Mesenteric fat pad (tissue), 1 donor: ENCODE measurements around the gene VSIG10L. TPM values are rescaled to one million over a fixed set of nuclear protein-coding genes. Genes with fewer than 3 reads are reported as not detected.
A peak's percentile ranks its signal among the peaks of the same experiment; 100 is the strongest.

ENCODE experiments used
- DNase-seq: peaks from one replicate; pipeline ENCODE4 v3.0.0-alpha.2; 2020; ENCODE audit warnings: low spot score
- long read RNA-seq: library from polyadenylated mRNA; unstranded; transcript quantifications from one replicate; pipeline ENCODE4 v2.0.0, GENCODE V29; 2020
- total RNA-seq: library from RNA; stranded (reverse); fragmentation: NEBNext Ultra II Directional; extraction: Animal tissue kit (Norgen Biotek cat#: 25700); gene quantifications from one replicate; pipeline ENCODE4 v1.2.1, GENCODE V29; 2021
- donor health status: DM: yes; HTN: yes; CAD: no.

The VSIG10L gene
- 2.4 TPM for total RNA-seq
- long read RNA-seq, partial matches to known transcripts = 6 of 9 reads
- long read RNA-seq, other reads (novel, unspliced or antisense) = 2 of 9 reads

DNA sequence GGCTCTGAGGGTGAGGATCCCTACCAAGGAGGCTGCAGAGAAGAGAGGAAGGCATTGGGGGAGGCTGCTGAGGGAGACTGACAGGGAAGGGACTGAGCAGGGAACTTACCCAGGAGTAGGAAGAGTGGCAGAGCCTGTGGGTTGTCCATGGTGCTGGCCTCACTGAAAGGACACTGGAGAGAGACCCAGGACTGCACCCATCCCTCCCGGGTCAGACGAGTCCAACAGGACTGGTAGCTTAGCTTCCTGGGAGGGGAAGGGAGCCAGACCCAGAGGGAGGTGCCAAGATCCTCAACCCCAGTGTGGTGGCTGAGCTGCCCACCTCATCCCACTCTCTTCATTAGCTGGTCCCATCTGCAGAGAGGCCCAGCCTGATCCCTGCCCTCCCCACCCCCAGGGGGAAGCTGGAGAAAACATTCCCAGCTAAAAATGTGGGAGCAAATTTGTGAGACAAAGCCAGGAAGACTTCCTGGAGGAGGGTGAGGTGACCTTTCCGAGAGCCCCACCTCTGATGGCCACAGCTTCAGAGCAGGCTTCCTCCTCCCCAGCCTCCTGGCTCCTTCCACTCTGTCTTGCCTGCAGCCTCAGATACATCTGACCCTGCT lies at the start of gene VSIG10L:
Gene VSIG10L, minus strand, starts transcription at position 164 of the 605 bp plus-strand sequence. Its CDS starts 15 bp downstream, at position 149.
- DNase-seq = no peak

DNA sequence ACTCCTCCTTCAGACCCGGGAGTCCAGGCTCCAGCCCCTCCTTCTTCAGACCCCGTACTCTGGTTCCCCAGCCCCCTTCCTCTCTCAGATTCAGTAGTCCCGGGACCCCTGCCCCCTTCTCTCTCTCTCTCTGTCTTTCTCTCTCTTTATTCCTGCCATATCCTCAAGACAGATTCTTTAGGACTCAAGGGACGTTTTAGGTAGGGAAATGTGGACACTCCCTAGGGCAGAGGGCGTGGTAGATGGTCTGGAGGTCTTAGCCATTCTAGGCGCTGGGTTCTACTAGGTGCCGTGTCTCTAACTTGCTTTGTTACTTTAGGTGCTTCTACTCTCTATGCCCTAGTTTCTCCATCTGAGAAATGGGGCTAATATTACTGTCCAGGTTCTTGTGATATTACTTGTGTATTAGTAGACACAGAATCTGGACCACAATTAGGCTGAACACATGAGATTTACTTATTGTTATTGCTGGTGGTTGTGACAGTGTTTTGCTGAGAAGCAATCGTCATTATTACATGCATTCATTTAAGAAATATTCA lies 49.2 kb upstream of the VSIG10L start:
- no peak for DNase-seq

DNA sequence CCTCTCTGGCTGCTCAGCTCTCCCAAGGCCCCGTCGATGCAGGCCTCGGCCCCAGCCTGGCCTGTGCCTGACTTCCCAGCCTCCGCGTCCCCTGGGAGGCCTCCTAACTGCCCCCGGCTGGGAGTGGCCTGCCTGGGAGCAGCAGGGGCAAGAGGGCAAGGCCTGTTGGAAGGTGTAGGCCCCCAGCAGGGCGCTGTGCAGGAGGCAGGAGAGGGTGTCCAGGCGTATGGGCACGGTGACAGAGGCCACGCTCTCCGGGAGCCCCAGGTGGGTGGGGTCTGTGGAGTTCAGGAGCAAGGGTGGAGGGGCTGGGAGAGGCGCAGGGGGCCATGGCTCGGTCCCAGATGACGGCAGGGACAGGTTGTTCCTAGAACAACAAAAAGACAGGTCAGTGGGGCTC lies 47.2 kb upstream of the VSIG10L start:
- DNase-seq = no peak

DNA sequence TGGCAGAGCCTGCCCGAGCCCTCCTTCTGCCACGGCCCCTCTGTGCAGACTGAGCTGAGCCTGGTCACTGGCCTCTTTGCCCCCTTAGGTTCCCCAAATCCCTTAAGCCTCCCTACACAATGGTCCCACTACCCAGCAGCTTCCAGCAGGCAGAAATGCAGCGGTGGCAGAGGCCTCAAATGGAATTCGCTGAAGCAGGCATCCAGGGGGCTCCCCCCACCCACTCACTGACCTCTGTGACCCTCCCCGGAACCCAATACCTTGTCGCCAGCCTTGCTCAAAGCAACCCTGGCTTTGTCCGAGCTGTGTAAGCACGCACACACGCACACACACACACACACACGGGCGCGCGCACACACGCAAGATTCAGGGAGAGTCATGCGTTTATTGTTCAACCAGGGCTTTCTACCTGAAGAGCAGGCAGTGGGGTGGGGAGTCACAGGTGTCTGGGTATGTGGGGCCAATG lies 46.0 kb upstream of the VSIG10L start, which contains the start of gene LIM2:
Gene LIM2, minus strand, starts transcription at position 51 of the 466 bp plus-strand sequence. CDS start 531 bp downstream, outside the sequence.
- DNase-seq = no peak

DNA sequence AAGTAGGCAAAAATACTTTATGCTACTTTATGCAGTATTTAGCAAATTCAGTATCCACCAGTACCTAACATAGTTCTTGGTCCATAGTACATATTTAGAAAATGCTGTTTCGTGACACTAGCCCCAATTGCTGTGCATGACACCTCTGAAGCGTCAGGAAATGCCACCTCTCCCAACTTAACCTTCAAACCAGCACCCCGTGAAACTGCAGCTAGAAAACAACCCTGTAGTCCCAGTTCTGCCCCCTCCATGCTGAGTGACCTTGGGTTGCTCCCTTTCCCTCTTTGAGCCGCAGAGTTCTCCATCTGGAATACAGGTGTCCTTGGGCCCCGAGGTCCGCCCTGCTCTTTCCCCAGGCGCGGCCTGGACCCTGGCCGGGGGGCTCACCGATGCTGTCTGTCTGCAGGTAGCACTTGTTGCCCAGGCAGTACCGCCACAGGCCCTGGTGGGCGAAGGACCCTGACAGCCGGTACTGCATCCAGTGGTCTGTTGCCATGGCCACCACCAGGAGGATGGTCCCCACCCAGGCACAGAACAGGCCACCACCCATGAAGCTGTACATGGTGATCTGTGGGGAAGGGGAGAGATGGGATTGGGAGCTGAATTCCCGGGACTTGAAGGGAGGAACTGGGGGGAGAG lies 45.1 kb upstream of the VSIG10L start:
- no peak for DNase-seq

DNA sequence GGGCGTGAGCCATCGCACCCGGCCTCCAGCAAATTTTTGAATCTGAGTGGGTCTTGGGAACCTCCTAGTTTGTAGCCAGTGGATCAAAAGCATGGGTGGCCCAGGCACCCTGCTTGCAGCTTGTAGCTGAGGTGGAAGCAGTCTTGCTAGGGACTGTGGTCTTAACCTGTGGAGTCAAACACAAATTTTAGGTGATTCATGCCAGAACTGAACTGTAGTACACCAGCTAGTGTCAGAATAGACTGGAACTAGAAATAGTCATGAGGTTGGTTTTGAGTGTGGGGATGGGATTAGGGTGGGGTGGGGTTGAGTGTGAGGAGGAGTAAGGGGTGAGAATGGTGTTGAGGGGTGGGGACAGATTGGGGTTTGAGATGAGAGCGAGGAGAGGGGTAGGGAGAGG lies 40.1 kb upstream of the VSIG10L start:
- DNase-seq = no peak

DNA sequence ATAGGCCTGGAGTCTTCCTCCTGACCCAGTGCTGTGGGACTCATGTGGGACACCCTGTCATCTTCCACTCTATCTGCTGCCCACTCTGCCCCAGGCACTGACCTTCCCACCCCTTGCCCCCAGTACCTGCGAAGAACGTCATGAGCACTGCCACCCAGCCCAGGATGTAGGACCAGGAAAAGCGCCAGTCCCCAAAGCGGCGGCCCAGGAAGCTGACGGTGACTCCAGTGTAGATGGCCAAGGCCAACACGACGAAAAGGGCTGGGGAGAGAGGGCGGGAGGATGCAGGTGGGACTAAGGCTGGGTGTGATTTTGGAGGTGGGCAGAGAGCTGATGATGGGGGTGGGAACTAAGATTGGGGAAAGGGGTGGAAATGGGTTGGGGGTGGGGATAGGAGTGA lies 38.4 kb upstream of the VSIG10L start:
- no peak for DNase-seq

DNA sequence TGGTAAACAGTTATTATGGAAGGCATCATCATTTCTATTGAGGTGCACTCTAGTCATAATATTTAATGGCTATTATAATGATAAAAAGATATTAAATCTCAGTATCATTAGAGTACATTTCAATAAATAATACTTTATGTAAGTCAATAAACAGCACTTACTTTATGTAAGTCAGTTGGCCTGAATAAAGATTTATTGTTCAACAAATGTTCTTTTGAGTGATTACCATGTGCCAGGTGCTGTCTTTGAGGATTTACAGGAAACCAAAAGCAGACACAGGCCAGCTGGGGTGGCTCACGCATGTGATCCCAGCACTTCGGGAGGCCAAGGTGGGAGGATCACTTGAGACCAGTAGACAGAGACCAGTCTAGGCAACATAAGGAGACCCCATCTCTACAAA lies 35.5 kb upstream of the VSIG10L start:
- no peak for DNase-seq

DNA sequence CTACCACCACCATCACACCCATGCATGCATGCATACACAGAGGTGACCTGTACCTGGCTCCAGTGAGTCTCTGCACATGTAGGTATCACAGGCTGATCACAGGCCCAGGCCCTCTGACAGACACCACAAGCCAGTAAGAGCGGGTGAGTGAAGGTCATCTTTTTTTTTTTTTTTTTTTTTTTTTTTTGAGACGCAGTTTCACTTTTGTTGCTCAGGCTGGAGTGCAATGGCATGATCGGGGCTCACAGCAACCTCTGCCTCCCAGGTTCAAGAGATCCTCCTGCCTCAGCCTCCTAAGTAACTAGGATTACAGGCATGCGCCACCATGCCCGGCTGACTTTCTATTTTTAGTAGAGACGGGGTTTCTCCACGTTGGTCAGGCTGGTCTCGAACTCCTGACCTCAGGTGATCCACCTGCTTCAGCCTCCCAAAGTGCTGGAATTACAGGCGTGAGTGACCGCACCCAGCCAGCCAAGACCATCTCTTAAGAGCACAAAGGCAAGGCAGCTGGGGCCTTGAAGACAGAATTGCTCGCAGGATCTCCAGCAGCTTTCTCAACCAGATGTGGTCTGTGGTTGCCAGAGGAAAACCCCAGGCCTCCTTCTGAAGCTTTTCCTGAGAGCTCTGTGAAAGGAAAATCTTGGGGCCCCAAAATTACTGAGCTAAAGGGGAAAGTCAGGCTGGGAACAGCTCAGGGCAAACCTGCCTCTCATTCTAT lies 33.7 kb upstream of the VSIG10L start:
- DNase-seq = no peak

DNA sequence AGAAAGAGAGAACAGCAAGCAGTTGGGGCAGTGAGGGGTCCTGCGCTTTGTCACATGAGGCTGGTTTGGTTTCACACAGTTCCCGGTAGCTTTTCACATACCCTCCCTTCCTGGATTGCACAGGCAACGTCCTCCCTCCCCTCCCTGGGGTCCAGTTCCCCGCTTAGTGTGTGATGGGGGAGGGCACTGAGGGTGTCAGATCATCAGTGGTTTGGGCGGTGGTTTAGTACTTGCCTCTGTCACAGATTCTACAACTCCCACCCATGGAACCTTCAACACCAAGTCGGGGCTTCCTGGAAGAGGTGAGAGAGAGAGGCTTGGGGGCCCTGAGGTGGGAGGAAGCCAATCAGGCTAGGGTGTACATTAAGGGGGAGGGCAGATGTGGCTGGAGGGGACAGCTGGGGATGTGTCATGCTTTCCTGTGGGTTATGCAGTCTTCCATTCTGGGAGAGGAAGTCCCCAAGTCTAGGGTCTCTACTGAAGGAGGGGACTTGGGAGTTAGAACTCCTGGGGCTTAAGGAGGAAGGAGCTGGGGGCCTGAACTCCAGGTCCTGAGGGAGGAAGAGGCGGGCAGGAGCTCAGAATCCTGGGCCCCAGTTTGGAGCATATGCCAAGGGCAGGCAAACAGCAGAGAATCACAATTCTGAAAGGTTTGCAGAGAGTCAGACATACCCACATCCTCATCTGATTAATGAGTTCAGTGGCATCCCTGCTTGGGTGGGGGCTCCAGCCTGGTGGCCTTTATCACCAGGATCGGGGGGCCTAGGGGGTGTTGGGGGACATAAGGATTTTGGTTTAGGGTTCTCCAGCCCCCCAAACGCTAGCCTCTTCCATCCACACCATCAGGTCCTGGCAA lies 30.9 kb upstream of the VSIG10L start, which contains the start of gene NKG7:
Gene NKG7, minus strand, starts transcription at position 6 of the 856 bp plus-strand sequence. CDS start 119 bp downstream, outside the sequence.
- DNase-seq = no peak

DNA sequence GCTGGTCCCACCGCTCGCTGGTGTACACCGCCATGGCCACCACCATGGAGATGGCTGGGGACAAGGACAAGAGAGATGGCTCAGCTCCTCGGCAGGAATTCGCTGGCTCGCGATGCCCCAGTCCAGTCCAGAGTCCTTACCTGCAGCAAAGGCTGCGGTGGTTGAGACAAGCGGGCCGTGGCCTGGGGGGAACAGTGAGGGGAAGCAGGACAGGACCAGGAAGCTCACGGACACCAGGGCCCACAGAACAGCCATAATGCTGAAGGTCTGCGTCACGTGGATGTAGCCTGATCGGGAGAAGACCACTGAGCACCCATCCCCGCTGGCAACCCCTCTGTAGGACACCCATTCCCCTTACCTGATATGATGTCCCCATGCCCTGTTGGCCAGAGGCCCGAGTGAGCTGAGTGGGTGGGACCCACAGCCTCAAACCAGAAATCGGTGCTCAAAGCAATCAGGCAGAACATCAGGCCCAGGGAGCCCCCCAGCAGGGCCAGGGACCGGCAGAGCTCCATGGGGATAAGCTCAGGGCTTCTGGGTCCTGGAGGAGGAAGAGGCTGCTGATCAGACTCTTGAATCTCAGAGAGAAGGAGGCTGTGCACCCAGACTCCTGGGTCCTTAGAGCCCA lies 30.2 kb upstream of the VSIG10L start:
- no peak for DNase-seq

DNA sequence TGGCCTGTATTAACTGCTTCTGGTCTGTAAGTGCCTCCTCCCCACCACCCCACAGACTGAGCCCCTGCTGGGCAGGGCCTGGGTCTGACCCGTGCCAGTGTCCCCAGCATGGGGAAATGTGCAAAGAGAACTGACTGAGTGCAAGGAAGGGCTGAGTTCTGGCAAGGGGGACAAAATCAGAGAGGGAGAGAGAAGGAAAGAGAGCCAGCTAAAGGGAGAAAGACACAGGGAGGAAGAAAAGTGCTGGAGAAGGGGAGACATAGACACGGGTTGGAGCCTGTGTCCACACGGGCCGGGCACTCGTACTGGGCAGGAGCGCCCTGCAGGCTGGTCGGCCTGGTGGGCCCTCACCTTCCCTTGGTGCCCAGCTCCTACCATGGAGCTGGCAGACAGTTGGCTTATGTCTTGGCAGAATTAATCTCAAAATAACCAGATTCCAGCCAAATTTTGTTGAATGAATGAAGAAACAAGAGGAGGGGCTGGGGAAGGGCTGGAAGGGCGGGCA lies 29.3 kb upstream of the VSIG10L start:
- DNase-seq = no peak

DNA sequence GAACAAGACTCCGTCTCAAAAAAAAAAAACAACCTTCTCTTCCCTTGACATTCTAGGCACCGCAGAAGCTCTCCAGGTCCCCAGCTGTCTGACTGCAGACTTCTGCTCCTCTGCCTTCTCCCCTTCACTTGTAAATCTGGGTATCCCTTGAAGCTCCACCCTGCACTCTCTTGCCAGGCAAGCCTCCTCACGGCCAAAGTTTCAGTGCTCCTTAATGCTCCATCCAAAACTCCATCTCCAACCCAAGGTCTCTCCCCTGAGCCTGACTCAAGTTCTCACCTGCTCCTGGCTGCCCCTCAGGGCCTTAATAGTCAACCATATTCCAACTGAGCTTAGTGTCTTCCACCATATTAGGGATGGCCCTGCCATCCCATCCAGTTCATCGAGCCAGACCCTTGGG lies 28.3 kb upstream of the VSIG10L start:
- DNase-seq = no peak

DNA sequence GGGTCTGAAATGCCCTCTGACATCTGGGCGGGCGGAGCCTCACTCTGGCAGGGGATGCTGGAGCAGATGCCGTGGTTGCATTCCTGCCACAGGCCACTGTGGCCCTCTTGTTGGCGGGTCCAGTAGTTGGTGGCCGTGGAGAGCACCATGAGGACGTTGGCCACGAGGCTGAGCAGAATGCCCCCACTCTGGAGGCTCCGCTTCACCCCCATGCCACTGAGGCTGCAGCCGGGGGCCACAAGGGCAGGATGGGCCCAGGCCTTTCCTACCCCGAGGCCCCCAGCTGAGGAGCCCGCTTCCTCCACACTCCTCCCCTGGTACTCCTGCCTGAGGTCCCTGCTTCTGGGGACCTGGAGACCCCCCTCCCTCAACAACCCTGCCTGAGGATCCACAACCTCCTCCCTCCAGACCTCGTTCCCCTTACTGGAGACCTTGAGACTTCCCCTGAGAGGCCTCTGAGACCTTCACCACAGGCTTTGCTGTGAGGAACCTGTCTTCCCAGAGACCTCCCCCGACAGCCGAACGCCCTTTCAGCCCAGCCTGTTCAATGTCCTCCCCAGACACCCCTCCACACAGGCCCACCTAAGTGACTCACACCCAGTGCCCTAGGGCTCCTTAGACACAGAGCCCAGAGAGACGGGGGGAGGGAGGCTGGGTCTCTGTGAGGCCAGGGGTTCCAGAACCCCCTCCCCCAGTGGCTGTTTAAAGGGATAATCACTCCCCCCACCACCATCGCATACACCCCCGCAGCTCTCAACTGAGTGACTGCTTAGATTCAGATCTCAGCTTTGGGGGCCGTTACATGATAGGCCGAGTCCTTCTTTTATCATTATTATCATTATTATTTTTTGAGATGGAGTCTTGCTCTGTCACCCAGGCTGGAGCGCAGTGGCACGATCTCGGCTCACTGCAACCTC lies 26.7 kb upstream of the VSIG10L start, which contains the start of gene CLDND2:
Gene CLDND2, minus strand, starts transcription at position 638 of the 917 bp plus-strand sequence. Its CDS starts 426 bp downstream, at position 212.
- DNase-seq = no peak

DNA sequence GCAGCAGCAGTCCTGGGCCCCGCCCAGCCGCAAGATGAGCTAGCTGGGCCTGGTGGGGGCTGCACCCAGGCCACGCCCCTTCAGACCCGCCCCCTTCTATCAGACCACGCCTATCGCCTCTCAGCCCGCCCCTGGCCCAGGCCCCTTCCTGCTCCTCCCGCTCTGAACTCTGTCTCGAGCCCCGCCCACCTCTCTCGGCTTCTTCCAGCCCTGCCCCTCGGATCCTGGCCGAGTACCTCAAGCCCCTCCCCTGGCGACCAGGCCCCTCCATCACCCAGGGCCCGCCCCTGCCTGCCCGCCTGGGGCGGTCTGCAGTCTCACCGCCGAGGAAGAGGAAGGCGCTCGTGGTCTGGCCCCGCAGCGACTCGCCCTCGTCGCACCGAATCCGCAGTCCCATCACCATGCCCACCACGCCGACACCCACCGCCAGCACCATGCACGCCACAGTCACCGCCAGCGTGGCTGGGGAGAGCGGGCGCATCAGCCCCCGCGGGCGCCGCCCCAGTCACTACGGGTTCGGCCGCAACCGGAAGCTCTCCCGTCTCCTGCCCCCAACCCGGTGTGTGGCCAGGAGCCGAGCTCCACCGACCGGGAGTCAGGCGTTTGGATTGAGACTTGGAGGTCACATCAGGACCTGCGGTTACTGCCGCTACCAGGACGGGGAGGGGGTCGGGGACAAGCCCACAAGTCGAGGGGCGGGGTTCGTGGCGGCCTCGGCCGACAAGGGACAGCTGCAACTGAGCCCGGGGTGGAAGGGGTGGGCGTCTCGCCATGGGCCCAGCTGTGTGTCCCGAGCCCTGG lies 25.8 kb upstream of the VSIG10L start:
- peak; percentile 100 for DNase-seq

DNA sequence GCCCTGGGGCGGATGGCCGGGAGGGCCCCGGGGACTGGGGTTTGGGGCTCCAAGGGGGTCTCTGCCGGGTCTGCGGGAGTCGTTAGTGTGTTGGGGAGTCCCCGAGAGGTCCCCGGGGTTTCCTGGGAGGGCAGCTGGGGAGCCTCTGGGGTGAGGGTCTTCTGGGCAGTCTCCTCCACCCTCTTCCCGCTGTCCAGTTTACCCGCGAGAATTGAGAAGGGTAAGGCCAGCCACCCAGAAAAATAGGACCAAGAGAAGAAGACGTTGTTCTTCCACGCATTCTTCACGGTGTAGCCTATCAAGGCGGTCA lies 25.3 kb upstream of the VSIG10L start:
- no peak for DNase-seq

DNA sequence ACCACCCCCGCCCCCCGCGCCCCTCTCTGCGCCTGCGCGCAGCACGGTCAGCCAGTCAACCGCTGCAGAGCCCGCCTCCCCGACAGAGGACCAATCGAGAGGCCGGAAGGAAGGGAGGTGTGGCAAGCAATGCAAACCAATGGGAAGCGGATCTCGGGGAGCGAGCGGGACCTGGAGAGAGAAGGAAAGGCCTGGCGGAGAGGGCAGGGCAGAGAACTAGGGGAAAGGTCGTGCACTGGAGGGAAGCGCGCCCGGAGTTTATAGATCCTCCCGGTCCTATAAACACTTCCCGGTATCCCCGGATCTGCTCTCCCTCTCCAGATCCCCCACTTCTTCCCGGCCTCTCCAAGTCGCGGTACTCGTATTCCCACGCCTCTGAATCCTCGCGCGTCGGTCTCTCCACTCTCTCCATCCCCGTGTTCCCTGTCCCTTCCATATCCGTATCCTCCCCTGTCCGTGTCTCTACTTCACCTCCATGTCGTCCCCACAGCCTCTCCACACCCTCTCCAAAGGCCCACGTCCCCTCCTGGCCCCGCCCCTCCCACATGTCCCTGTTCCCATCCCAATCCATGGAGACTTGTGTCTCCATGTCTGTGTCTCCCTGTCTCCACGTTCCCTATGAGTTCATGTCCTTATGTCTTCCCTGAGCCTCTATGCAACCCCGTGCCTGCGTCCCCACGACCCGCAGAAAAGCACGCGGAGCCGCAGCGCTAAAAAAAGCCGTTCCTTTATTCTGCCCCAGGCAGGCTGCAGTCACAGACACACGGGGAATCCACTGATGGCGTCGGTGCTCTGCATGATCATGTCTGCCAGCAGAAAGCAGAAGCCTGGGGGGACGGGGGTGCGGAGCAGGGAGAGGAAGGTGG lies 24.7 kb upstream of the VSIG10L start:
- peak; percentile 98 for DNase-seq
